Keratinocyte (primary cell): ENCODE data around the gene SH3BGRL3. TPM values are rescaled to one million over a fixed set of nuclear protein-coding genes. Genes with fewer than 3 reads are reported as not detected.

Experiments used
- DNase-seq: peaks from one replicate; pipeline ENCODE4 v3.0.0-alpha.2; 2011; ENCODE audit warnings: low read depth, missing footprints, low spot score
- FAIRE-seq: peaks from 2 replicates; lab custom pipeline; 2011; peaks lifted over from hg19 to GRCh38; lab: Jason Lieb, UNC
- H2AFZ ChIP-seq: 2 replicates; pipeline ENCODE4 v1.6.0; 2012; ENCODE audit warnings: low read length, control low read depth, inconsistent platforms; ENCODE audit not compliant: control insufficient read depth
- H3K27ac ChIP-seq: 2 replicates; pipeline ENCODE4 v1.5.1; 2011; ENCODE audit warnings: low read length; ENCODE audit not compliant: control insufficient read depth, insufficient read depth
- H3K27me3 ChIP-seq: 3 replicates; pipeline ENCODE4 v1.6.0; 2011; ENCODE audit warnings: low read length; ENCODE audit not compliant: control insufficient read depth, insufficient read depth; ENCODE audit errors: extremely low read depth
- H3K36me3 ChIP-seq, 2 experiments: 2 replicates in 1 of 2; 3 replicates in 1 of 2; pipeline ENCODE4 v1.5.1; 2011; ENCODE audit warnings: low read length in 2 of 2, mild to moderate bottlenecking in 1 of 2; ENCODE audit not compliant: control insufficient read depth in 2 of 2, insufficient read depth in 2 of 2; ENCODE audit errors: extremely low read depth in 1 of 2
- H3K4me1 ChIP-seq: 3 replicates; pipeline ENCODE4 v1.5.1; 2011; ENCODE audit warnings: low read length; ENCODE audit not compliant: control insufficient read depth, insufficient read depth; ENCODE audit errors: extremely low read depth
- H3K4me2 ChIP-seq: 3 replicates; pipeline ENCODE4 v1.6.0; 2011; ENCODE audit warnings: low read depth, low read length; ENCODE audit not compliant: control insufficient read depth, insufficient read depth; ENCODE audit errors: extremely low read depth
- H3K4me3 ChIP-seq, 3 experiments: fragments of 200-600 bp in 1 of 3; sonication (generic) in 1 of 3; 2 replicates in 2 of 3; 3 replicates in 1 of 3; pipeline ENCODE4 v1.5.1; 2011 to 2016; ENCODE audit warnings: low read length in 3 of 3, mild to moderate bottlenecking in 3 of 3, control low read depth in 2 of 3, inconsistent platforms in 1 of 3, low read depth in 1 of 3, mixed read lengths in 1 of 3, mixed run types in 1 of 3, moderate library complexity in 1 of 3; ENCODE audit not compliant: control insufficient read depth in 2 of 3, insufficient read depth in 2 of 3; ENCODE audit errors: extremely low read depth in 1 of 3
- H3K79me2 ChIP-seq: 2 replicates; pipeline ENCODE4 v1.6.0; 2012; ENCODE audit warnings: low read length; ENCODE audit not compliant: control insufficient read depth, insufficient read depth
- H3K9ac ChIP-seq: 3 replicates; pipeline ENCODE4 v1.6.0; 2011; ENCODE audit warnings: low read length; ENCODE audit not compliant: control insufficient read depth, insufficient read depth; ENCODE audit errors: extremely low read depth
- H3K9me1 ChIP-seq: 3 replicates; pipeline ENCODE4 v1.6.0; 2011; ENCODE audit warnings: low read length; ENCODE audit not compliant: control insufficient read depth, insufficient read depth; ENCODE audit errors: extremely low read depth
- H3K9me3 ChIP-seq: 2 replicates; pipeline ENCODE4 v1.5.1; 2012; ENCODE audit warnings: low read depth, low read length; ENCODE audit not compliant: control insufficient read depth
- H4K20me1 ChIP-seq: 3 replicates; pipeline ENCODE4 v1.6.0; 2011; ENCODE audit warnings: low read length; ENCODE audit not compliant: control insufficient read depth, insufficient read depth; ENCODE audit errors: extremely low read depth
- CTCF ChIP-seq, 3 experiments: IDR thresholded peaks in 1 of 3; conservative IDR thresholded peaks in 1 of 3; optimal IDR thresholded peaks in 1 of 3; 2 replicates in 2 of 3; 3 replicates in 1 of 3; pipeline versions ENCODE3 to v1.5.1; 2011; ENCODE audit warnings: low read length in 3 of 3, mild to moderate bottlenecking in 3 of 3, moderate library complexity in 2 of 3, control low read depth in 1 of 3, inconsistent platforms in 1 of 3; ENCODE audit not compliant: insufficient read depth in 2 of 3; ENCODE audit errors: extremely low read depth in 1 of 3
- EZH2 ChIP-seq: IDR thresholded peaks from one replicate; pipeline ENCODE4 v1.6.1; 2012; ENCODE audit warnings: inconsistent platforms, mild to moderate bottlenecking, low read length, moderate library complexity
- dilution Hi-C: fragments of 300-500 bp; cut with MboI; formaldehyde crosslinking; loops from one replicate; pipeline ENCODE4 v1.7.0; 2020; ENCODE audit warnings: low sequenced_read_pairs; ENCODE audit not compliant: extremely low pct_ligation_motif_present
- polyA plus RNA-seq, 5 experiments: library from polyadenylated mRNA; depleted of rRNA in 3 of 5; stranded (reverse) in 3 of 5; stranded (forward) in 1 of 5; unstranded in 1 of 5; fragments of >200 nt; gene quantifications; 1 replicate in 1 of 5; 2 replicates in 3 of 5; 3 replicates in 1 of 5; pipeline versions ENCODE4 v1.2.1 to v1.2.3, GENCODE V29; 2011 to 2012; ENCODE audit warnings: missing spikeins in 2 of 5, low read depth in 1 of 5, low replicate concordance in 1 of 5

The SH3BGRL3 gene
- polyA plus RNA-seq, 1 donor (not counting 4 experiments of a cell fraction or from before 2014, with no cell fraction given): 196 TPM

- Histone ChIP-seq H3K9me3 (peaks cover 9% of the 10 kb centered on the region), H3K4me3 (no peak overlapping the region), H3K9me1 (no peaks in the 10 kb centered on the region), H3K36me3 (peaks cover 12 to 24% of the 10 kb centered on the region in 2 experiments), H3K79me2 (no peaks in the 10 kb centered on the region), H3K27ac (no peak overlapping the region), H3K4me1 (no peaks in the 10 kb centered on the region), H3K9ac (no peak overlapping the region), H3K4me2 (no peak overlapping the region), H3K27me3 (no peaks in the 10 kb centered on the region), H2AFZ (no peak overlapping the region), H4K20me1 (no peaks in the 10 kb centered on the region)
- TF ChIP-seq CTCF (optimal IDR thresholded peaks at IDR 0.05 in 1 of 3, IDR thresholded peaks at IDR 0.05 in 1 of 3, conservative IDR thresholded peaks at IDR 0.05 in 1 of 3; ENCODE audit: extremely low read depth in 1 of 3, insufficient read depth in 2 of 3, low read length in 3 of 3) (no peak), EZH2 (no peak)
- no peak for FAIRE-seq
- dilution Hi-C loops: no loop called here
- no peak for DNase-seq
Observed at GRCh38 chr1:26265405-26265804, 14.5 kb upstream of the SH3BGRL3 start.

DNA sequence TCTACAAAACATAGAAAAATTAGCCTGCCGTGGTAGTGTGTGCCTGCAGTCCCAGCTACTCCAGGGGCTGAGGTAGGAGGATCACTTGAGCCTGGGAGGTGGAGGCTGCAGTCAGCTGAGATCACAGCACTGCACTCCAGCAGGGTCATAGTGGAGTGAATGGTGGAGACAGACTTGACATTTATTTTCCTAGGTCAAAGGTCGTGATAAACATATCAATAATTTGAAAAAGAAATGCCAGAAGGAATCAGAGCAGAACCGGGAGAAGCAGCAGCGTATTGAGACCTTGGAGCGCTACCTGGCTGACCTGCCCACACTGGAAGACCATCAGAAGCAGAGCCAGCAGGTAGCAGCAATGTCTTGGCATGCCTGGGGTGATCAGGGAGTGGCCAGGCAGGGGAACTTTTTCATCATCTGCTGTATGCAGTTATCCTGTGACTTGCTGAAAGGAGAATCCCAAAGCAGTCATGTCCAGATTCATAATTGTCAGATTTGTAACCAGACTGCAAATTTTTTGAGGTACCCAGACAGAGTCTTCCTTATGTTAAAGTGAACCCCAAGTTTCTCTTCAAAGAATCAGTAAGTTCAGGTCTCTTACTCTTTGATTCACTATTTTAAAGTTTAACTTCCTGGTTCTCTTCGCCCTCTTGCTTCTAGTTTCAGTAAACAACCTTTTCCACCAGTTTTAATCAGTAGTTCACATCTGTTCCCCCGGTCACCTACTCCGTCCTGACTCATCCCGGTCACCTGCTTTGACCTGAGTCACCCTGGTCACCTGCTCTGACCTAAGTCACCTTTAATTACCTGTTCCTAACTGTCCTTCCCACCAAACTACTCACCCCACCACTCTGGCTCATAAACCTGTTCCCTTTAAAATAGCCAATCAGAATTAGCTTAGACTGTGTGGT, 11.3 kb upstream of the SH3BGRL3 start:
- H2AFZ ChIP-seq: no peak overlapping the region
- no peak overlapping the region for H3K27ac ChIP-seq
- H3K9me3 ChIP-seq: peaks cover 9% of the 10 kb centered on the region
- no peaks in the 10 kb centered on the region for H3K4me1 ChIP-seq
- FAIRE-seq (no peak), DNase-seq (no peak)
- H3K9ac ChIP-seq: no peak overlapping the region
- dilution Hi-C loops: no loop called here
- no peak overlapping the region for H3K4me2 ChIP-seq
- H3K79me2 ChIP-seq: no peaks in the 10 kb centered on the region
- H3K36me3 ChIP-seq: peaks cover 7 to 47% of the 10 kb centered on the region in 2 experiments
- TF ChIP-seq EZH2: no peak
- TF ChIP-seq CTCF (optimal IDR thresholded peaks at IDR 0.05 in 1 of 3, IDR thresholded peaks at IDR 0.05 in 1 of 3, conservative IDR thresholded peaks at IDR 0.05 in 1 of 3; ENCODE audit: extremely low read depth in 1 of 3, insufficient read depth in 2 of 3, low read length in 3 of 3): no peak
- no peak overlapping the region for H3K4me3 ChIP-seq
- H4K20me1 ChIP-seq: no peaks in the 10 kb centered on the region
- no peaks in the 10 kb centered on the region for H3K27me3 ChIP-seq
- no peaks in the 10 kb centered on the region for H3K9me1 ChIP-seq
